GM12872 (cell line): ENCODE data around the gene RPUSD2.

Experiments used
- CTCF ChIP-seq: IDR thresholded peaks from 3 replicates; pipeline ENCODE4 v1.5.1; 2011; ENCODE audit warnings: low read depth, mild to moderate bottlenecking, low read length, moderate library complexity; ENCODE audit not compliant: insufficient read depth

Gene RPUSD2

GRCh38 chr15:40569129-40569953 is at the start of gene RPUSD2:
Gene RPUSD2 (plus strand): TSS chr15:40569299. CDS start chr15:40569338, 39 bp downstream.
- TF ChIP-seq CTCF: no peak

GRCh38 chr15:40523611-40524010 is 45.5 kb upstream of the RPUSD2 start:
- no peak for TF ChIP-seq CTCF

- TF ChIP-seq CTCF: no peak
Measured at GRCh38 chr15:40525855-40526254, 43.2 kb upstream of the RPUSD2 start.

- TF ChIP-seq CTCF: no peak
Measured at GRCh38 chr15:40528801-40529200, 40.3 kb upstream of the RPUSD2 start.

- TF ChIP-seq CTCF: no peak
Measured at GRCh38 chr15:40533763-40534364, 35.2 kb upstream of the RPUSD2 start.

- TF ChIP-seq CTCF: no peak
Measured at GRCh38 chr15:40534371-40534770, 34.7 kb upstream of the RPUSD2 start.

GRCh38 chr15:40536501-40536900 is 32.6 kb upstream of the RPUSD2 start:
- no peak for TF ChIP-seq CTCF
